ENCODE results near the gene SEPTIN7. TPM values are rescaled to one million over a fixed set of nuclear protein-coding genes. Genes with fewer than 3 reads are reported as not detected.
"Not testable (repeated sequence)": the region's sequence is repeated elsewhere in the genome, so short reads cannot be mapped to it uniquely, and the experiment has no call there.

Gene SEPTIN7
- polyA plus RNA-seq, result 100 to 1,000 TPM in 1 of 2 donors, 10 to 100 TPM in 1; 92.6 to 116 TPM

GRCh38 chr7:35800718-35801391 is at the start of gene SEPTIN7:
TSS of gene SEPTIN7 (plus strand) at chr7:35801057. CDS start at chr7:35801210, 153 bp downstream.
- no peaks in the 10 kb centered on the region for H3K9me3 ChIP-seq (ENCODE audit: control insufficient read depth in 2 of 2, insufficient read depth in 1 of 2, low read depth in 1 of 2, low read length in 1 of 2)
- no peaks in the 10 kb centered on the region for H3K4me1 ChIP-seq (ENCODE audit: control insufficient read depth in 2 of 2, insufficient read depth in 2 of 2, low read length in 1 of 2)
- H3K36me3 ChIP-seq (ENCODE audit: control insufficient read depth in 2 of 2, insufficient read depth in 2 of 2, low read length in 1 of 2), result no peaks in the 10 kb centered on the region
- WGBS, 2 donors, result 0% methylated on average over 60 to 62 of the region's 62 CpGs
- peak within 1 kb of the TSS; percentile 97 for H3K27ac ChIP-seq (ENCODE audit: low read depth in 2 of 2, low read length in 1 of 2)
- peak within 1 kb of the TSS; percentile 72 to 87 for H3K4me3 ChIP-seq (ENCODE audit: low read depth in 1 of 2, low read length in 2 of 2)
- no peaks in the 10 kb centered on the region for H3K27me3 ChIP-seq (ENCODE audit: control insufficient read depth in 1 of 2, insufficient read depth in 2 of 2, low read length in 2 of 2)

- 82% methylated on average over 2 of the region's 2 CpGs for WGBS, 2 donors
- Histone ChIP-seq H3K9me3 (ENCODE audit: control insufficient read depth in 2 of 2, insufficient read depth in 1 of 2, low read depth in 1 of 2, low read length in 1 of 2) (no peaks in the 10 kb centered on the region), H3K36me3 (ENCODE audit: control insufficient read depth in 2 of 2, insufficient read depth in 2 of 2, low read length in 1 of 2) (no peaks in the 10 kb centered on the region), H3K27ac (ENCODE audit: low read depth in 2 of 2, low read length in 1 of 2) (no peak overlapping the region), H3K27me3 (ENCODE audit: control insufficient read depth in 1 of 2, insufficient read depth in 2 of 2, low read length in 2 of 2) (no peaks in the 10 kb centered on the region), H3K4me3 (ENCODE audit: low read depth in 1 of 2, low read length in 2 of 2) (no peak overlapping the region), H3K4me1 (ENCODE audit: control insufficient read depth in 2 of 2, insufficient read depth in 2 of 2, low read length in 1 of 2) (no peaks in the 10 kb centered on the region)
Observed at GRCh38 chr7:35752742-35753141, 48.1 kb upstream of the SEPTIN7 start.

GRCh38 chr7:35753761-35754603 is 46.9 kb upstream of the SEPTIN7 start:
- Histone ChIP-seq H3K4me1 (ENCODE audit: control insufficient read depth in 2 of 2, insufficient read depth in 2 of 2, low read length in 1 of 2) (no peaks in the 10 kb centered on the region), H3K27me3 (ENCODE audit: control insufficient read depth in 1 of 2, insufficient read depth in 2 of 2, low read length in 2 of 2) (no peaks in the 10 kb centered on the region), H3K9me3 (ENCODE audit: control insufficient read depth in 2 of 2, insufficient read depth in 1 of 2, low read depth in 1 of 2, low read length in 1 of 2) (no peaks in the 10 kb centered on the region), H3K27ac (ENCODE audit: low read depth in 2 of 2, low read length in 1 of 2) (no peak overlapping the region), H3K36me3 (ENCODE audit: control insufficient read depth in 2 of 2, insufficient read depth in 2 of 2, low read length in 1 of 2) (no peaks in the 10 kb centered on the region), H3K4me3 (ENCODE audit: low read depth in 1 of 2, low read length in 2 of 2) (no peak overlapping the region)
- WGBS, 2 donors, result 71% methylated on average over 7 of the region's 7 CpGs

GRCh38 chr7:35754741-35755140 is 46.1 kb upstream of the SEPTIN7 start:
- Histone ChIP-seq H3K4me3 (ENCODE audit: low read depth in 1 of 2, low read length in 2 of 2) (no peak overlapping the region), H3K36me3 (ENCODE audit: control insufficient read depth in 2 of 2, insufficient read depth in 2 of 2, low read length in 1 of 2) (no peaks in the 10 kb centered on the region), H3K27me3 (ENCODE audit: control insufficient read depth in 1 of 2, insufficient read depth in 2 of 2, low read length in 2 of 2) (no peaks in the 10 kb centered on the region), H3K4me1 (ENCODE audit: control insufficient read depth in 2 of 2, insufficient read depth in 2 of 2, low read length in 1 of 2) (no peaks in the 10 kb centered on the region), H3K27ac (ENCODE audit: low read depth in 2 of 2, low read length in 1 of 2) (no peak overlapping the region), H3K9me3 (ENCODE audit: control insufficient read depth in 2 of 2, insufficient read depth in 1 of 2, low read depth in 1 of 2, low read length in 1 of 2) (no peaks in the 10 kb centered on the region)
- 61 to 63% methylated on average over 1 of the region's 1 CpG for WGBS, 2 donors

DNA sequence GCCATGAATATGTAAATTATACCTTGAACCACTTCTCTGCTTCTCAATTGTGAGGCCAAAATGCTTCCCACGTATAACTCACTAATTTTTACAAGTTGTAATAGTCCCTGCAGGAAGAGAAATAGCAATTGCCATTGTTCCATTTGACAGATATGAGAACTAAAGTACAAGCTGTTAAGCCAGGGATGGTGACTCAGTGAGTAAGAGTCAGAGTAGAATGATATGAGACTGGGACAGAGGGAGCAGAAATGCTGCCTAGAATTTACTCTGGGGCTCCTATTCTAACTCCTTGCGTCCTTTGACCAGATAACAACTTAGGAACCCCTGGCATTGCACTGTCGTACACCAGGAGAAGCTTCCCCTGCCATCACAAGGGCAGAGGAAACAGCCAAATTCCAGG is 45.1 kb upstream of the SEPTIN7 start:
- WGBS, 2 donors, result 85 to 88% methylated on average over 3 of the region's 3 CpGs
- H3K9me3 ChIP-seq (ENCODE audit: control insufficient read depth in 2 of 2, insufficient read depth in 1 of 2, low read depth in 1 of 2, low read length in 1 of 2), result no peaks in the 10 kb centered on the region
- H3K4me1 ChIP-seq (ENCODE audit: control insufficient read depth in 2 of 2, insufficient read depth in 2 of 2, low read length in 1 of 2), result no peaks in the 10 kb centered on the region
- no peaks in the 10 kb centered on the region for H3K36me3 ChIP-seq (ENCODE audit: control insufficient read depth in 2 of 2, insufficient read depth in 2 of 2, low read length in 1 of 2)
- H3K27me3 ChIP-seq (ENCODE audit: control insufficient read depth in 1 of 2, insufficient read depth in 2 of 2, low read length in 2 of 2), result no peaks in the 10 kb centered on the region
- H3K27ac ChIP-seq (ENCODE audit: low read depth in 2 of 2, low read length in 1 of 2), result no peak overlapping the region
- H3K4me3 ChIP-seq (ENCODE audit: low read depth in 1 of 2, low read length in 2 of 2), result no peak overlapping the region

GRCh38 chr7:35756453-35756852 is 44.4 kb upstream of the SEPTIN7 start:
- H3K4me1 ChIP-seq (ENCODE audit: control insufficient read depth in 2 of 2, insufficient read depth in 2 of 2, low read length in 1 of 2); H3K4me3 ChIP-seq (ENCODE audit: low read depth in 1 of 2, low read length in 2 of 2); H3K36me3 ChIP-seq (ENCODE audit: control insufficient read depth in 2 of 2, insufficient read depth in 2 of 2, low read length in 1 of 2); H3K27me3 ChIP-seq (ENCODE audit: control insufficient read depth in 1 of 2, insufficient read depth in 2 of 2, low read length in 2 of 2); H3K9me3 ChIP-seq (ENCODE audit: control insufficient read depth in 2 of 2, insufficient read depth in 1 of 2, low read depth in 1 of 2, low read length in 1 of 2); H3K27ac ChIP-seq (ENCODE audit: low read depth in 2 of 2, low read length in 1 of 2): not testable (repeated sequence)
- WGBS, 2 donors, result 77 to 80% methylated on average over 2 of the region's 2 CpGs

GRCh38 chr7:35757574-35757973 is 43.3 kb upstream of the SEPTIN7 start:
- H3K27me3 ChIP-seq (ENCODE audit: control insufficient read depth in 1 of 2, insufficient read depth in 2 of 2, low read length in 2 of 2), result no peaks in the 10 kb centered on the region
- no peaks in the 10 kb centered on the region for H3K4me1 ChIP-seq (ENCODE audit: control insufficient read depth in 2 of 2, insufficient read depth in 2 of 2, low read length in 1 of 2)
- no peaks in the 10 kb centered on the region for H3K36me3 ChIP-seq (ENCODE audit: control insufficient read depth in 2 of 2, insufficient read depth in 2 of 2, low read length in 1 of 2)
- no peak overlapping the region for H3K27ac ChIP-seq (ENCODE audit: low read depth in 2 of 2, low read length in 1 of 2)
- H3K9me3 ChIP-seq (ENCODE audit: control insufficient read depth in 2 of 2, insufficient read depth in 1 of 2, low read depth in 1 of 2, low read length in 1 of 2), result no peaks in the 10 kb centered on the region
- 84 to 86% methylated on average over 3 of the region's 3 CpGs for WGBS, 2 donors
- no peak overlapping the region for H3K4me3 ChIP-seq (ENCODE audit: low read depth in 1 of 2, low read length in 2 of 2)

- no peaks in the 10 kb centered on the region for H3K36me3 ChIP-seq (ENCODE audit: control insufficient read depth in 2 of 2, insufficient read depth in 2 of 2, low read length in 1 of 2)
- H3K4me1 ChIP-seq (ENCODE audit: control insufficient read depth in 2 of 2, insufficient read depth in 2 of 2, low read length in 1 of 2), result no peaks in the 10 kb centered on the region
- no peaks in the 10 kb centered on the region for H3K9me3 ChIP-seq (ENCODE audit: control insufficient read depth in 2 of 2, insufficient read depth in 1 of 2, low read depth in 1 of 2, low read length in 1 of 2)
- no peaks in the 10 kb centered on the region for H3K27me3 ChIP-seq (ENCODE audit: control insufficient read depth in 1 of 2, insufficient read depth in 2 of 2, low read length in 2 of 2)
- WGBS, 2 donors, result 44 to 66% methylated on average over 2 of the region's 2 CpGs
- no peak overlapping the region for H3K4me3 ChIP-seq (ENCODE audit: low read depth in 1 of 2, low read length in 2 of 2)
- no peak overlapping the region for H3K27ac ChIP-seq (ENCODE audit: low read depth in 2 of 2, low read length in 1 of 2)
Observed at GRCh38 chr7:35758421-35758820, 42.4 kb upstream of the SEPTIN7 start.

GRCh38 chr7:35760143-35760745 is 40.6 kb upstream of the SEPTIN7 start:
- H3K4me1 ChIP-seq (ENCODE audit: control insufficient read depth in 2 of 2, insufficient read depth in 2 of 2, low read length in 1 of 2), result no peaks in the 10 kb centered on the region
- H3K27ac ChIP-seq (ENCODE audit: low read depth in 2 of 2, low read length in 1 of 2), result no peak overlapping the region
- H3K27me3 ChIP-seq (ENCODE audit: control insufficient read depth in 1 of 2, insufficient read depth in 2 of 2, low read length in 2 of 2), result no peaks in the 10 kb centered on the region
- 66 to 68% methylated on average over 7 of the region's 7 CpGs for WGBS, 2 donors
- no peak overlapping the region for H3K4me3 ChIP-seq (ENCODE audit: low read depth in 1 of 2, low read length in 2 of 2)
- H3K9me3 ChIP-seq (ENCODE audit: control insufficient read depth in 2 of 2, insufficient read depth in 1 of 2, low read depth in 1 of 2, low read length in 1 of 2), result no peaks in the 10 kb centered on the region
- no peaks in the 10 kb centered on the region for H3K36me3 ChIP-seq (ENCODE audit: control insufficient read depth in 2 of 2, insufficient read depth in 2 of 2, low read length in 1 of 2)

All from esophagus (tissue), 2 donors.